Iris pigment epithelial cell (primary cell): ENCODE measurements around the gene MCUB.

Source experiments
- DNase-seq: peaks from one replicate; pipeline ENCODE4 v3.0.0-alpha.2; 2011; ENCODE audit warnings: low read depth

The MCUB gene

DNA sequence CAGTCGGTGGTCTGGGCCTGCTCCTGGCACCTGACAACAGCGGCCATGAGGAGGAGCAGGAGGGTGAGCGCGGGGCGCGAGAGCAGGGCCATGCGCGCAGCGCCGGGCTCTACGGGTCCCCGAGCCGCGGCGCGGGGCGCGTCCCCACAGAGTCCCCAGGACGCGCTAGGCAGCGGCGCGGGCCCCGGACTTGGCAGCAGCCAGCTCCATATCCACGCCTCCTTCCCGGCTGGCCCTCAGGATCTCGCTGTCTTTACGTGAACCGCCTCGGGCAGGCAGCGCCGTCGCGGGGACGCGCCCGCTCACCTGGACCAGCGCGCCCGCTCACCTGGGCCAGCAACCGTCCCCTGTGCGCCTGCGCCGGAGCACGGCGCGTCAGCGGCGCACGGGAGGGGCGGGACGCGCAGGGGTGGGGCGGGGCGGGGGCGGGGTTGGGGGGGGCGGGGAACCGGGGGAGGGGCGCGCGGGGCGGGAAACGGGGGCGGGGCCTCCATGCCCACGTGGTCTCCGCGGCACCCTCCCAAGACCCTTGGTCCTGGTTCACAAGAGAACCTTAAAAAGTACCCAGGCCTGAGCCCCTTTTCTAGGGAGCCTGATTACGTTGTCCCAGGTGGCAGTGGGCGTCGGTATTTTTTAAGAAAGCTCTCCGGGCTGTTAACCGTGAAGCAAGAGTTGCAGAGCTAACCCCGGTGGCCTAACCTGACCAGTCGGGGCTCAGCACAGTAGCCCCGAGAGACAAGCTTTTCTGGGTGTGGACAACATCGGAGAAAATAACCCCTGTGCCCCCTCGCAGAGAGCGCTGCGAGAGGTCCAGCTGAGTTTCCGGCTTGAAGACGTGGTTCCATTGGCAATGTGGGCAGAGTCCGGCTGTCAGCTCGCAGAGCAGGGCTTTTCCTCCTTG, 169.9 kb downstream of the MCUB start, which contains the start of gene PLA2G12A:
PLA2G12A (minus strand) TSS at position 353 of the 901 bp plus-strand sequence; CDS start at position 92, 261 bp downstream.
- DNase-seq, result peak; percentile 64

DNA sequence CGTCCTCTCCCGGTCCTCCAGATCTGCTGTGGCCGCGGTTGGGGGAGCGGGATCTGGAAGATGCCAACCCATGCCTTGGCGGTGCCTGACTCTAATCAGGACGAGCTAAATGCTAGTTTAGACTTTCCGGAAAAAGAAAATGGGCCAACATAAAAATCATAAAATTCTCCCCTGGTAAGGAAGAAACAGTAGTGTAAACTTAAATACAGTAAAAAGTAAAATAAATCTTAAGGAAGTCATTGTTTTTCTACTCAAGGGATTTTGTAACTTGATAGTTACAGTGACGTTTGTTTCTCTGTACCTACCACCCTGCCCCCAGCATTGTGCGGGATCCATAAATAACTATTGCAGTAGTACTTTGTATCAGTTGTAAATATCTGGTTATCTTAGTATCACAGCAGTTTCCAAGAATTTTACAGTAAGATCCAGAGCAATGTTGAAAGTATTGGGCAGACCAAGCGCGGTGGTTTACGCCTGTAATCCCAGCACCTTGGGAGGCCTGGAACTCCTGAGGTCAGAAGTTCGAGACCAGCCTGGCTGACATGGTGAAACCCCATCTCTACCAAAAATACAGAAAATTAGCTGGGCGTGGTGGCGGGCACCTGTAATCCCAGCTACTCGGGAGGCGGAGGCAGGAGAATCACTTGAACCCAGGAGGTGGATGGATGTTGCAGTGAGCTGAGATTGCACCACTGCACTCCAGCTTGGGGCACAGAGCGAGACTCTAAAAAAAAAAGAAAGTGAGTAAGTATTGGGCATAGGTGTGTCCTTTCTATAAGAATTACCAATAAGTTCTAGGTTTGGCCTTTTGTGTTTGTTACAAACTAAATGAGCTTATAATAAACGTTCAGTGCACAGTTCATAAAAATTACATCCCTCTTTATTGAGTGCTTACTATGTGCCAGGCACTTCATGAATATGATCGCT, 170.8 kb downstream of the MCUB start:
- DNase-seq, result peak; percentile 44

DNA sequence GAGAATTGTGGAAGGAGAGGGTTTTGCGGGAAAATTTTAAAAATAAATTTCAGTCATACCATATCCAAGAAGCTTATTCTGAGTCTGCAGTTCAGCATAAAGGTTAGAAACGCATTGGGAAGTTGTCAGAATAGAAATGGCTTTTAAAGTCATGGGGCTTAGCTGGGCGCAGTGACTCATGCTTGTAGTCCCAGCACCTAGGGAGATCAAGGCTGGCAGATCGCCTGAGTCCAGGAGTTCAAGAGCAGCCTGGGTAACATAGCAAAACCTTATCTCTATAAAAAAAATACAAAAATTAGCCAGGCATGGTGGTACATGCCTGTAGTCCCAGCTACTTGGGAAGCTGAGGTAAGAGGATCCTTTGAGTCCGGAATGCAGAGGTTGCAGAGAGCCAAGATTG, 173.7 kb downstream of the MCUB start:
- no peak for DNase-seq

DNA sequence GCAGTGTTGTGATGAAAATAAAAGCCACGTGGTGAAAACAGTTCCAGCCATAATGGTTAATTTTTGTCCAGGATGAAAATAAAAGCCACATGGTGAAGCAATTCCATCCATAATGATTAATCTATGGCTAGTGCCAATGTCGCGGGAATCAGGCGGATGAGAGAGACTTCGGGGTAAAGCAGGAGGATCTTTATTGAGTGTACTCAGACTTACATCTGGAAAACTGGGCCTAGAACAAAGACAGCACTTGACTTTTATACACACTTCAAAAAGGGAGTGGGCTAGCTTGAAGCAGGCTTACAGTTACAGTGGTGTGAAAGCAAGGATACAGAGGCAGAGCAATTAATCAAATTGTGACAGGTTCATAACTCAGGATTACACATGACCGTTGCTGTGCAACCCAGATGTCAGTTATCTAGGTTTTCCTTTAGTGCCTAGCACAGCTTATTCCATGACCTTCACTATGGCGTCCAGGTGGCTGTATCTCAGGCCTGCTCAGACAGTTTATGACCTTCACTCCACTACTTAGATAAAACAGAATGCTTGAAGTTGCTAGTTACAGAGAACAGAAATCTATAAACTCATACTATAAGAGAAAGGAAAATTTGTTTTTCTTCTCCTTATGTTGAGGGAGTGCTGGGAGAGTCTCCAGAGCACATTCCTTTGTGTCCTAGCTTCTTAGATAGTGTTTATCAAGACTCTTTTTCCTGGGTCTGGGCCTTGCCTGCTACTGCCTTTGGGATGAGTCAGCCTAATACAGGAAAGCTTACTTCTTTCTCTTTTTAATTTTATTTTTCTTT, 175.7 kb downstream of the MCUB start:
- DNase-seq, result peak; percentile 61
